ENCODE data around the gene TMEM259.

TMEM259 gene

GRCh38 chr19:990119-990571 is 30.8 kb downstream of the TMEM259 start:
- no peak for DNase-seq (ENCODE audit: low read depth in 2 of 3, low spot score in 1 of 3)

- no peak for DNase-seq (ENCODE audit: low read depth in 2 of 3, low spot score in 1 of 3)
These were observed 31.4 kb downstream of the TMEM259 start for GRCh38 chr19:989381-990081.

GRCh38 chr19:988510-988909 is 32.4 kb downstream of the TMEM259 start:
- no peak for DNase-seq (ENCODE audit: low read depth in 2 of 3, low spot score in 1 of 3)

GRCh38 chr19:988081-988480 is 32.8 kb downstream of the TMEM259 start:
- DNase-seq (ENCODE audit: low read depth in 2 of 3, low spot score in 1 of 3), result no peak

- DNase-seq (ENCODE audit: low read depth in 2 of 3, low spot score in 1 of 3), result no peak
These were observed 34.8 kb downstream of the TMEM259 start for GRCh38 chr19:986083-986482.

- DNase-seq (ENCODE audit: low read depth in 2 of 3, low spot score in 1 of 3), result peak; percentile 83 to 89 (median 86)
These were observed 36.6 kb downstream of the TMEM259 start, which contains the start of gene WDR18 for GRCh38 chr19:984165-984967. Gene WDR18, plus strand, starts transcription at chr19:984345. Its CDS starts 9 bp downstream, at chr19:984354.

- peak; percentile 45 to 73 (median 71) for DNase-seq (ENCODE audit: low read depth in 2 of 3, low spot score in 1 of 3)
These were observed 38.3 kb downstream of the TMEM259 start for GRCh38 chr19:982567-983170.

- no peak for DNase-seq (ENCODE audit: low read depth in 2 of 3, low spot score in 1 of 3)
These were observed 40.6 kb downstream of the TMEM259 start for GRCh38 chr19:980133-980998.

- no peak for DNase-seq (ENCODE audit: low read depth in 2 of 3, low spot score in 1 of 3)
These were observed 41.6 kb downstream of the TMEM259 start for GRCh38 chr19:979318-979741.

GRCh38 chr19:977058-977464 is 43.9 kb downstream of the TMEM259 start:
- DNase-seq (ENCODE audit: low read depth in 2 of 3, low spot score in 1 of 3), result no peak

GRCh38 chr19:976476-976875 is 44.4 kb downstream of the TMEM259 start:
- no peak for DNase-seq (ENCODE audit: low read depth in 2 of 3, low spot score in 1 of 3)

- DNase-seq (ENCODE audit: low read depth in 2 of 3, low spot score in 1 of 3), result no peak
These were observed 46.2 kb downstream of the TMEM259 start for GRCh38 chr19:974564-975257.

GRCh38 chr19:973726-974563 is 47.0 kb downstream of the TMEM259 start:
- DNase-seq (ENCODE audit: low read depth in 2 of 3, low spot score in 1 of 3), result no peak

- no peak for DNase-seq (ENCODE audit: low read depth in 2 of 3, low spot score in 1 of 3)
These were observed 48.6 kb downstream of the TMEM259 start for GRCh38 chr19:972281-972680.

- DNase-seq (ENCODE audit: low read depth in 2 of 3, low spot score in 1 of 3), result no peak
These were observed 49.1 kb downstream of the TMEM259 start for GRCh38 chr19:971795-972194.

GRCh38 chr19:970695-971094 is 50.2 kb downstream of the TMEM259 start:
- no peak for DNase-seq (ENCODE audit: low read depth in 2 of 3, low spot score in 1 of 3)

- DNase-seq (ENCODE audit: low read depth in 2 of 3, low spot score in 1 of 3), result no peak
These were observed 54.3 kb downstream of the TMEM259 start for GRCh38 chr19:966485-967088.

GRCh38 chr19:964761-965694 is 55.9 kb downstream of the TMEM259 start:
- DNase-seq (ENCODE audit: low read depth in 2 of 3, low spot score in 1 of 3), result no peak

All from stimulated activated CD4-positive, alpha-beta T cell treated with anti-CD3 and anti-CD28 coated beads, Interleukin-12 subunit alpha, Interleukin-12 subunit beta, amount 100 ng/mL, for 48 hours (primary cell).